T-helper 1 cell treated with Interleukin-12 subunit alpha and Interleukin-12 subunit beta and Interleukin-4 antibody, amounts not matched to agents 30 μg/mL and 1 μg/mL, for 36 hours (primary cell): ENCODE data around the gene NR1H4.
"Not testable (repeated sequence)": the region's sequence is repeated elsewhere in the genome, so short reads cannot be mapped to it uniquely, and the experiment has no call there.

Experiments
- H3K27ac Mint-ChIP-seq: one replicate; pipeline ENCODE4 v1.8.0; 2021; ENCODE audit warnings: mild to moderate bottlenecking, mixed read lengths
- H3K27me3 Mint-ChIP-seq: one replicate; pipeline ENCODE4 v1.8.0; 2021; ENCODE audit warnings: low read depth, mixed read lengths
- H3K36me3 Mint-ChIP-seq: one replicate; pipeline ENCODE4 v1.8.0; 2021; ENCODE audit warnings: low read depth, mixed read lengths
- H3K4me1 Mint-ChIP-seq: one replicate; pipeline ENCODE4 v1.8.0; 2021; ENCODE audit warnings: low read depth, mixed read lengths
- H3K4me3 Mint-ChIP-seq: one replicate; pipeline ENCODE4 v1.8.0; 2021; ENCODE audit warnings: mild to moderate bottlenecking, moderate library complexity, mixed read lengths
- H3K9me3 Mint-ChIP-seq: one replicate; pipeline ENCODE4 v1.8.0; 2021; ENCODE audit warnings: mixed read lengths

NR1H4 gene

DNA sequence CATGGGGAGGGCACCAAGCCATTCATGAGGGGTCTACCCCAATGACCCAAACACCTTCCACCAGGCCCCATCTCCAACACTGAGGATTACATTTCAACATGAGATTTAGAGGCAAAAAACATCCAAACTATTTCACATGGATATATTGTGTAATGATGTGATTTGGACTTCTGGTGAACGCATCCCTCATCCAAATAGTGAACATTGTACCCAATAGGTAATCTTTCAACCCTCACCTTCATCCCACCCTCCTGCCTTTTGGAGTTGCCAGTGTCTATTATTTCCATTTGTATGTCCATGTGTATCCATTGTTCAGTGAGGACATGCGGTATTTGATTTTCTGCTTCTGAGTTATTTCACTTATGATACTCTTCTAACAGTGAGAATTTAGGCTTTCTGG is 83.7 kb downstream of the NR1H4 start:
- no peak overlapping the region for H3K4me3 Mint-ChIP-seq
- H3K27ac Mint-ChIP-seq: no peak overlapping the region
- peaks cover 5% of the 10 kb centered on the region for H3K27me3 Mint-ChIP-seq
- no peaks in the 10 kb centered on the region for H3K4me1 Mint-ChIP-seq
- no peaks in the 10 kb centered on the region for H3K36me3 Mint-ChIP-seq
- H3K9me3 Mint-ChIP-seq: no peaks in the 10 kb centered on the region

DNA sequence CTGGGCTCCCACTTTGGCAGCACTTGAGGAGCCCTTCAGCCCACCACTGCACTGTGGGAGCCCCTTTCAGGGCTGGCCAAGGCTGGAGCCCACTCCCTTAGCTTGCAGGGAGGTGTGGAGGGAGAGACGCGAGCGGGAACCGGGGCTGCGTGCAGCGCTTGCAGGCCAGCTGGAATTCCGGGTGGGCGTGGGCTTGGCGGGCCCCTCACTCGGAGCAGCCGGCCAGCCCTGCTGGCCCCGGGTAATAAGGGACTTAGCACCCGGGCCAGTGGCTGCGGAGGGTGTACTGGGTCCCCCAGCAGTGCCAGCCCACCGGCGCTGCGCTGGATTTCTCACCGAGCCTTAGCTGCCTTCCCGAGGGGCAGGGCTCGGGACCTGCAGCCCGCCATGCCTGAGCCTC is 85.6 kb downstream of the NR1H4 start:
- H3K36me3 Mint-ChIP-seq, H3K27ac Mint-ChIP-seq, H3K27me3 Mint-ChIP-seq, H3K4me1 Mint-ChIP-seq, H3K9me3 Mint-ChIP-seq, H3K4me3 Mint-ChIP-seq: not testable (repeated sequence)

DNA sequence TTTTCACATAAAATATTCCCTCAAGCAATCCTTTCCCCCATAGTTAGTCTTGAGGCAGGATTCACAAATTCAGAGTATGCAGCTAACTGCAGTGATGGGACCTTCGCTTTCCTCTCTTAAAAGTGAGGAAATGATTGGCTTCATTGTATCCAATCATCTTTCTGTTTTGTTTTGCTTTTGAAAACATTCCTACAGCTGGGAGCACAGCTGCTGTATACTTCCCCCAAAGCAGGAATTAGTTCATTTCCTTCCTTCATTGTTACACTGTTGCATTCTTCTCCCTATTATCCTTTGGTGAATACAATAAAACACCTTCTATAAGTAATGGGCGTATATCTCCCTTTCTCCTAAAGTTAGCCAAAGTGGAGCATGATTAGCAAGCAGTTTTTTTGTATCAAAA is 90.4 kb downstream of the NR1H4 start:
- Mint-ChIP-seq H3K4me1 (peaks cover 6% of the 10 kb centered on the region), H3K27ac (no peak overlapping the region), H3K9me3 (no peaks in the 10 kb centered on the region), H3K4me3 (no peak overlapping the region), H3K36me3 (no peaks in the 10 kb centered on the region), H3K27me3 (peaks cover 29% of the 10 kb centered on the region)

DNA sequence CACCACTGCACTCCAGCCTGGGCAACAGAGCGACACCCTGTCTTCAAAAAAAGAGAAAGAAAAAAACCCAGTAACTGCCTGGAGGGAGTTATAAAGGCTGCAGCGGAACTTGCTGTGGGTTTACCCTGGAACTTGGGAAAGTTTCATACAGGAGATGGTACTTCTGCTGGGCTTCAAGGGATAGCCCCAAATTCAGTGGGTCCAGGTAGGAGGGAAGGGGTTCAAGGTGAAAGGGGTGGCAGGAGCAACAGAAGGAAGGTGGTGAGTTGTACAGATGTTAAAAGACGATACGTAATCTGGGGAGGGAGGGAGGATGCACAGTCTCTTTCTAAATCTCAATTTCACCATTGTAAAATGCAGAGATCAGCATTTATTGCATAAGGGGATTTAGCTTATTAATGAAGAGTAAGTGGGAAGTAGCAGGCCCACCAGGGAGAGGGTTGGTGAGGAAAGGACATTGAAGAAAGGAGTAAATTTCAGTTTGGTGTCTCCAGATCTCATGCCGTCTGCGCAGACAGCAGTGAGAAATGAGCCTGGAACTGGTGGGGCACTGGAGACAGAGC is 91.3 kb downstream of the NR1H4 start:
- H3K4me3 Mint-ChIP-seq: no peak overlapping the region
- H3K27ac Mint-ChIP-seq: no peak overlapping the region

DNA sequence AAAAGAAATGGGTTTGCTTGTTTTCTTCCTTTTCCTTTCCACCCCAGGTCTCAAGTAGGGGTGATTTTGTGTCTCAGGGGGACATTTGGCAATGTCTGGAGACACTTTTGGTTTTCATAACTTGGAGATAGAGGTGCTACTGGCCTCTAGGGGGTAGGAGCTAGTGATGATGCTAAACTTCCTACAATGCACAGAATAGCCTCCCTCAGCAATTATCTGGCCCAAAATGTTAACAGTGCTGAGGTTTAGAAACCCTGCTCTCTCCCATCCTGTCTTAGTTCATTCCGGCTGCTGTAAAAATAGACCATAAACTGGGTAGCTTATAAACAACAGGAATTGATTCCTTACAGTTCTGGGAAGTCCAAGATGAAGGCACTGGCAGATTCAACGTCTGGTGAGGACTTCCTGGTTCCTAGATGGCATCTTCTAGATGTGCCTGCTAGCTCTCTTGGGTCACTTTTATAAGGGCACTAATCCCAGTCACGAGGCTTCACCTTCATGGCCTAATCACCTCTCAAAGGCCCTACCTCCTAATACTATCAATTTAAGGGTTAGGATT is 92.4 kb downstream of the NR1H4 start:
- Mint-ChIP-seq H3K27ac (no peak overlapping the region), H3K4me1 (peaks cover 6% of the 10 kb centered on the region), H3K9me3 (no peaks in the 10 kb centered on the region), H3K4me3 (no peak overlapping the region), H3K36me3 (no peaks in the 10 kb centered on the region), H3K27me3 (peaks cover 32% of the 10 kb centered on the region)

More for the DNA sequence above, 91.3 kb downstream of the NR1H4 start:
- H3K36me3 Mint-ChIP-seq: no peaks in the 10 kb centered on the region
- H3K9me3 Mint-ChIP-seq: no peaks in the 10 kb centered on the region
- H3K27me3 Mint-ChIP-seq: peaks cover 29% of the 10 kb centered on the region
- H3K4me1 Mint-ChIP-seq: peaks cover 6% of the 10 kb centered on the region

DNA sequence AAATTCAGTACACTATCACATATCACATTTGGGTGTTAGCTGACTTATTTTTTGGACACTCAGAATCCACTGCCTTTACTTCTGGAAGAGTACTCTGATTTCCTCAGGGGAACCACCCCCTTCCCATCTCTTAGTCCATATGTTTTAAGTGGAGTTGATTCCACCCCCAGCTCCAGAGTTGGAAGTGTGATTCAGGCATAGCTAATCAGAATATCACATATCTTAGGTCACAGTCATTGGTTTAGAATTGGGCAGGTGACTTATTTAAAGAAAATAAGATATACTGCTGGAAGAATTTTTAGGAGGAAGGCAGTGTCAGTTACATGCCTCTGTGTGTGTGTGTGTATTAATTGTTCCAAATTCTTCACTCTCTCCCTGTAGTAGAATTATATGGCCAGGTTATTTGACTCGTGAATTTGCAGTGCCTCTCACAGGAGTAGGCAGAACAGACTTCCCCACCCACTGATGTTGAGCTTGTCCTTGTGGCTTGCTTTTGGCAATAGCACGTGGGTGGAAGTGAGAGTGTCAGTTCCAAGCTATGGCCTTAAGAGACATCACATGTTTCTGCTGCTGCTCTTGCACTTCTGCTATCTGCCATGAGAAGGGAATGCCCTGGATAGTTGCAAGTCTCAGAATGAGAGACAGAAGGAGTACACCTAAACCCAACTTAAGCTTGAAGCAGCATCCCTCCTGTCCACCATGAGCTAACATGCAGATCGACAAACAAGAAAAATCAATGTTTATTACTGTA is 93.4 kb downstream of the NR1H4 start:
- Mint-ChIP-seq H3K4me1 (peaks cover 6% of the 10 kb centered on the region), H3K36me3 (no peaks in the 10 kb centered on the region), H3K27ac (no peak overlapping the region), H3K4me3 (no peak overlapping the region), H3K9me3 (no peaks in the 10 kb centered on the region), H3K27me3 (peaks cover 34% of the 10 kb centered on the region)

DNA sequence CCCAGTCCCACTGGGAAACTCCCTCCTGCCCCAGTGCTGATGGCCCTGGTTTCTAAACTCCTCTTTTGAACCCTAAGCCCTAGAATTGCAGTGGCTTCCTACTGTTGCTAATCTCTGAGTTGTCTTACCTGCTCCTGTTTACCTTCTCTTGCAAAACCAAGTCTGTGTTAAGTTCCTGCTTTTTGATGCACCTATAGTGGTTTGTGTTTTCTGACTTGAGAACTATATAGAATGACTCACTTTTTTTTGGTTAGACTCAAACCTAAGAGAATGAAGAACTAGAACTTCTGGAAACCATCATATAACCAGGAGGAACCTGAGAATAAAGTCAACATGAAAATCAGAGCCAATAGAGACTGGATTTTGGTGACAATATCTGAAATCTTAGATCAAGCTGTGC is 94.3 kb downstream of the NR1H4 start:
- Mint-ChIP-seq H3K4me1 (peaks cover 6% of the 10 kb centered on the region), H3K27ac (no peak overlapping the region), H3K36me3 (peaks cover 1% of the 10 kb centered on the region), H3K27me3 (peaks cover 32% of the 10 kb centered on the region), H3K4me3 (no peak overlapping the region), H3K9me3 (no peaks in the 10 kb centered on the region)

DNA sequence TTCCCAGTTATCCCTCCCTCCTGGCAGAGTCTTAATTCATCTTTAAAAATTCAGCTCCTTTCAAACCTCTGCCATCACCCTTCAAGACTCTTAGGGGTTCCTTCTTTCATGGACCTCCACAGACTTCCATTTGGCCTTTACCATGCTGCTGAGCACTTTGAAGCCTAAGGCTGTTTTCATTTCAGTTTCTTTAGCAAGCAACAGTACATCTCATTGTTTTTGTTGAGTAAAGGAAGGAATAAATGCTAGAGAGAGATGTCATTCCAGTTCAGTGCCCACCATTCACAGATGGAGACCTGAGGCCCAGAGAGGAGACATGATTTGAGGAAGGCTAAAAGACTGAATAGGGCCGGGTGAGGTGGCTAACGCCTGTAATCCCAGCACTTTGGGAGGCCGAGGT is 98.5 kb downstream of the NR1H4 start:
- Mint-ChIP-seq H3K4me1 (peaks cover 12% of the 10 kb centered on the region), H3K4me3 (peak overlapping the region; percentile 29), H3K9me3 (no peaks in the 10 kb centered on the region), H3K27ac (no peak overlapping the region), H3K36me3 (peaks cover 1% of the 10 kb centered on the region), H3K27me3 (peaks cover 36% of the 10 kb centered on the region)

DNA sequence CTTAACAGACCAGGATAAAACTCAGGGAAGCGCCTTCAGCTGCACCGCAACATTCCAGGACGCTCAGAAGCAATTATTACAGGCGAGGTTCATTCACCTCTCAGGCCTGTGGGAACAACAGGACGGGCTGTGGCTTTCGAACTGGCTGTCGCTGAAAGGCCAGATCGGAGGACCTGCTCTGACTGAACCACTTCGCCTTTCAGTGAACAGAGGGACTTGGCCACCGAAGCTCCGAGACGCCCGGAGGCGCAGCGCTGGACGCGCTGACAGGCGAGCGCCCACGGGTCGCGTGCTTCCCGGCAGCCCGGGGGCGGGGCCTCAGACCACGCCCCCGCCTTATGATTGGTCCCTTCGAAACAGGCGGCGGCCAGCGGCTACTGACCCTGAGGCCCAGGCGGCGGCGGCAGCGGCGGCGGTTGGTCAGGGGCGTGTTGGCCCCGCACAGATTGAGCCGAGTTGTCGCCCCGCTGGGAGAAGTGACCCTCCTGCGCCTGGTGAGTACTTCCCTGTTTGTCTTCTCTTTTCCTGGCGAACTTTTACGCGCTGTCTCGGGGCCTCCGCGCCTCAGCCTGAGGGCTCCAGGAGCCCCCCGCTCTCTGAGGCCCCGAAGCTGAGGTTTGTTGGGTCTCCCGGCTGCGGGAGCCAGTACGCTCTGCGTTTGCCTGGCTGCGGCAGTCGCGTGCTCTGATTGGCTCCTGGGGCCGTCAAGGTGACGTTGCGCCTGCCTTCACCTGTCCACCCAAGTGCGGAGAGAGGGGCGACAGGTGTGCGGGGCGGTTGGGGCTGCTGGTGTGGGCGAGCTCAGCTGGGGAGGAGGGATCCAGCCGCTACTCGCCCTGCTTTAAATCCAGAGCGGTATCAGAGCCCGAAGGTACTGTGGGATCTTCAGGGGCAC is 99.9 kb downstream of the NR1H4 start, which contains the start of gene GAS2L3:
Gene GAS2L3 (plus strand): TSS at position 393 of the 895 bp plus-strand sequence. CDS start 21,221 bp downstream, outside the sequence.
- Mint-ChIP-seq H3K27ac (peak within 1 kb of the TSS; percentile 69), H3K4me1 (peaks cover 7% of the 10 kb centered on the region), H3K4me3 (peak within 1 kb of the TSS; percentile 93), H3K9me3 (no peaks in the 10 kb centered on the region), H3K27me3 (peaks cover 33% of the 10 kb centered on the region), H3K36me3 (peaks cover 1% of the 10 kb centered on the region)

DNA sequence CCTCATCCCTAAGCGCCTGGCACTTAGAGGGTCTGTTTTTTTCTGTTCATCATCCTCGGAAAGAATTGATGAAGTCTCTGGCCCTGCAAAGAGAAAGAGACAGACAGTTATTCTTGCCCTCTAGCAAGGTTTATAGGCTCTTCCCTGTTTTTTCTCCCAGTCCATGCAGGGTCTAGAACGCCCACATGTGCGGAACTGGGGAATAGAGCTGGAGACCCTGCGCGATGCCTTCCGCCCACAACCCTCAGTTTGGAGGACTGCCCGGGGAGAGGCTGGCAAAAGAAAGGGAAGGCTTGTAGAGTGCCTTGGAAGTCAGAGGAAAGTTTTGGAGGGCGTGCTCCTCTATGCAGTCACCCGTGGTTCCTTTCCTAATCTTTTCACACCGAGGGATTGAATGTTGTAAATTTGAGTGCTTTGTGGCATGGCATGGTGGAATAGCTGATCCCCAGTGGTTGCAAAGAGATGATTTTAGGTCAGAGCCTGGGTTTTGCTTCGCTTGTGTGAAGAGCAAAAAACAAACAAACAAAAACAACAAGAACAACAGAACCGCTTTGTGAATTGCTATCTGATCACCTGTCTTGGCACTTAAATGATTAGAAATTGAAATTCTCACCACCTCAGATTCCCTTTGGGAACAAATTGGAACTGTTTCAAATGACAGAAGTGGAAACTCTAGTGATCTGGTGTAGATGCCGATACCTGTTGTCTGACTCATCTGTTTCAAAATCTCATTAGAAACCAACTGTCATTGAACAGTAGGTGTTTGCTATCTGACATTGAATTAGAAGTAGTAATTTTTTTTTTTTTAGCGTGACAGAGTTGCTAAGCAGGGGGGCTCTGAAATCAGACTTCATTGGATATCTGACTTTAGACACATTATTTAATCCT is 100.8 kb downstream of the NR1H4 start:
- H3K4me3 Mint-ChIP-seq: peak overlapping the region; percentile 93
- H3K9me3 Mint-ChIP-seq: no peaks in the 10 kb centered on the region
- H3K27me3 Mint-ChIP-seq: peaks cover 29% of the 10 kb centered on the region
- peaks cover 7% of the 10 kb centered on the region for H3K4me1 Mint-ChIP-seq
- H3K36me3 Mint-ChIP-seq: peaks cover 1% of the 10 kb centered on the region
- H3K27ac Mint-ChIP-seq: no peak overlapping the region

DNA sequence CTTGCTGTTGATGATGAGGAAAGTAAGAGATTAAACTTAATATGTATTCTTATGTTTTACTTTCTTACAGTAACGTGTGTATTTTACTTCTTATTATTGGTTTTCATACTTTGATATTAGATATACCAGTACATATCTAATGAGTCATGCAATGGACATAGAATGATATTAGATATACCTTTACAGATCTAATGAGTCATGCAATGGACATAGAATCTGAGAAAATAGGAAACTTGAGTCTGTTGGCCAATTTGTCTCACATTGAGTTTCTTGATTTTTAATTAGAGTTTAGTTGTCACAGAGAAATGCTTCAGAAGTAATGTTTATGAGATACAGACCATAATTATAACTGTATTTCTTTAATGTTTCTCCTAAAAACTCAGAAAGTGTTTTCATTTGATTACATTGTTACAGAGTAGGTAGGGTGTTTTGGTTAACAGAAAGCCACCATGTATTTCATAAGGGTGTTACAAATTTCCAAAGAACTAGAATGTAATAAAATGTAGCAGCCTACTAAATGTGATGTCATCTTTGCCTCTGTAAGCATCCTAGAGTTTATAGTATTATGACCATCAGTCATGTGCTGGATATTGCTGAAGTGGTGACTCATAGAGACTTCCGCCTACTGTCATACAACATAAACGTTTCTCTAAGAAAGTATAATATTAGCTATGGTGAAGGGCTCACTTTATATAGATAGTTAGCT is 102.8 kb downstream of the NR1H4 start:
- no peaks in the 10 kb centered on the region for H3K9me3 Mint-ChIP-seq
- H3K27me3 Mint-ChIP-seq: peaks cover 26% of the 10 kb centered on the region
- peaks cover 7% of the 10 kb centered on the region for H3K4me1 Mint-ChIP-seq
- no peak overlapping the region for H3K27ac Mint-ChIP-seq
- H3K36me3 Mint-ChIP-seq: peaks cover 1% of the 10 kb centered on the region
- H3K4me3 Mint-ChIP-seq: no peak overlapping the region

DNA sequence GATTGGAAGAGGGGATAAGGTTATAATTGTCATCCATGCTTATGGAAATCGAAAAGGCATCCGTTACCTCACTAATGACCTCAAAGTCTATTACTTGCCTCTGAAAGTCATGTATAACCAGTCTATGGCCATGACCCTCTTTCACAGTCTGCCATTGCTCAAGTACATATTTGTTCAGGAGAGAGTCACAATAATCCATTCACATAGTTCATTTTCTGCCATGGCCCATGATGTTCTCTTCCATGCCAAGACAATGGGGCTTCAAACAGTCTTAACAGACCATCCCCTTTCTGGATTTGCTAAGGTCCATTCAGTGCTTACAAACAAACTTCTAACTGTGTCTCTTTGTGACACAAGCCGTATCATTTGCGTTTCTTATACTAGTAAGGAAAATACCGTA is 105.3 kb downstream of the NR1H4 start:
- Mint-ChIP-seq H3K27me3 (peaks cover 22% of the 10 kb centered on the region), H3K27ac (no peak overlapping the region), H3K36me3 (no peaks in the 10 kb centered on the region), H3K4me1 (peaks cover 7% of the 10 kb centered on the region), H3K4me3 (no peak overlapping the region), H3K9me3 (peaks cover 4% of the 10 kb centered on the region)

DNA sequence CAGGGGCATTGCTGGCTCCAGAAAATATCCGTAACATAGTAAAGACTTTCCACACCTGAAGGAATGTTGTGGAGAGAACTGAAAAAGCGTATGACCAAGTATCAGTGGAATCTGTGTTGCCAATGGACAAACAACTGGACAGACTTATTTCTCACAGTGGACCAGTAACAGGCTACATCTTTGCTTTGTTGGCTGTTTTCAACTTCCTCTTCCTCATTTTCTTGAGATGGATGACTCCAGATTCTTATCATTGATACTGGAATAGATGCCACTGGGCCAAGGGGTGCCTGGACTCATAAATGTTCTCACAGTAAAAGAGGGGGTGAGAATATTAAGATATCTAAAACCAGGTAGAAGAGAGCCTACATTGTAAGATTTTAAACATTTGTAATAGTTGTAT is 106.2 kb downstream of the NR1H4 start:
- Mint-ChIP-seq H3K27me3 (peaks cover 14% of the 10 kb centered on the region), H3K4me1 (no peaks in the 10 kb centered on the region), H3K4me3 (no peak overlapping the region), H3K36me3 (no peaks in the 10 kb centered on the region), H3K27ac (no peak overlapping the region), H3K9me3 (peaks cover 4% of the 10 kb centered on the region)
